Measurements from ENCODE around the gene GMNN.

Gene GMNN

GRCh38 chr6:24807584-24807983 lies 32.8 kb downstream of the GMNN start:
- DNase-seq (ENCODE audit: low read depth) = no peak

GRCh38 chr6:24809728-24810127 lies 35.0 kb downstream of the GMNN start:
- DNase-seq (ENCODE audit: low read depth) = no peak

- no peak for DNase-seq (ENCODE audit: low read depth)
Observed at GRCh38 chr6:24818346-24818745, 43.6 kb downstream of the GMNN start.

GRCh38 chr6:24821860-24822444 lies 47.2 kb downstream of the GMNN start:
- DNase-seq (ENCODE audit: low read depth) = no peak

GRCh38 chr6:24822696-24823095 lies 48.0 kb downstream of the GMNN start:
- no peak for DNase-seq (ENCODE audit: low read depth)

- no peak for DNase-seq (ENCODE audit: low read depth)
Observed at GRCh38 chr6:24823185-24823584, 48.4 kb downstream of the GMNN start.

GRCh38 chr6:24824142-24824938 lies 49.6 kb downstream of the GMNN start:
- no peak for DNase-seq (ENCODE audit: low read depth)

- DNase-seq (ENCODE audit: low read depth) = no peak
Observed at GRCh38 chr6:24825130-24825630, 50.4 kb downstream of the GMNN start.

- no peak for DNase-seq (ENCODE audit: low read depth)
Observed at GRCh38 chr6:24827162-24827561, 52.4 kb downstream of the GMNN start.

GRCh38 chr6:24827970-24828369 lies 53.2 kb downstream of the GMNN start:
- no peak for DNase-seq (ENCODE audit: low read depth)

- DNase-seq (ENCODE audit: low read depth) = no peak
Observed at GRCh38 chr6:24829657-24830056, 54.9 kb downstream of the GMNN start.

GRCh38 chr6:24831771-24832716 lies 57.3 kb downstream of the GMNN start:
- DNase-seq (ENCODE audit: low read depth) = no peak

GRCh38 chr6:24832794-24833193 lies 58.1 kb downstream of the GMNN start:
- no peak for DNase-seq (ENCODE audit: low read depth)

- DNase-seq (ENCODE audit: low read depth) = no peak
Observed at GRCh38 chr6:24833711-24834386, 59.1 kb downstream of the GMNN start.
